ENCODE data around the gene BACE2. TPM values are rescaled to one million over a fixed set of nuclear protein-coding genes. Genes with fewer than 3 reads are reported as not detected.

BACE2 gene
- polyA plus RNA-seq, 1 donor (not counting 4 experiments of a cell fraction or from before 2014, with no cell fraction given): 130 TPM

- Histone ChIP-seq H3K36me3 (ENCODE audit: control insufficient read depth in 2 of 2, extremely low read depth in 1 of 2, insufficient read depth in 2 of 2, low read length in 2 of 2) (peaks cover 0 to 8% of the 10 kb centered on the region in 2 experiments), H3K27ac (ENCODE audit: control insufficient read depth, insufficient read depth, low read length) (no peak overlapping the region), H3K4me2 (ENCODE audit: control insufficient read depth, extremely low read depth, insufficient read depth, low read depth, low read length) (no peak overlapping the region), H3K9me1 (ENCODE audit: control insufficient read depth, extremely low read depth, insufficient read depth, low read length) (no peaks in the 10 kb centered on the region), H3K9ac (ENCODE audit: control insufficient read depth, extremely low read depth, insufficient read depth, low read length) (no peak overlapping the region), H3K4me1 (ENCODE audit: control insufficient read depth, extremely low read depth, insufficient read depth, low read length) (no peaks in the 10 kb centered on the region), H3K9me3 (ENCODE audit: control insufficient read depth, low read depth, low read length) (no peaks in the 10 kb centered on the region), H4K20me1 (ENCODE audit: control insufficient read depth, extremely low read depth, insufficient read depth, low read length) (no peaks in the 10 kb centered on the region), H3K4me3 (ENCODE audit: control insufficient read depth in 2 of 3, extremely low read depth in 1 of 3, insufficient read depth in 2 of 3, low read depth in 1 of 3, low read length in 3 of 3) (no peak overlapping the region), H3K79me2 (ENCODE audit: control insufficient read depth, insufficient read depth, low read length) (peaks cover 76% of the 10 kb centered on the region), H2AFZ (ENCODE audit: control insufficient read depth, low read length) (no peak overlapping the region), H3K27me3 (ENCODE audit: control insufficient read depth, extremely low read depth, insufficient read depth, low read length) (no peaks in the 10 kb centered on the region)
- dilution Hi-C loops (cut with MboI; ENCODE audit: extremely low pct_ligation_motif_present, low sequenced_read_pairs): no loop called here
- no peak for FAIRE-seq
- no peak for DNase-seq (ENCODE audit: low read depth, low spot score)
- TF ChIP-seq EZH2 (IDR thresholded peaks at IDR 0.05; ENCODE audit: low read length) (no peak), CTCF (optimal IDR thresholded peaks at IDR 0.05 in 1 of 3, IDR thresholded peaks at IDR 0.05 in 1 of 3, conservative IDR thresholded peaks at IDR 0.05 in 1 of 3; ENCODE audit: extremely low read depth in 1 of 3, insufficient read depth in 2 of 3, low read length in 3 of 3) (no peak)
Measured at GRCh38 chr21:41213021-41213420, 45.1 kb downstream of the BACE2 start.

- no peaks in the 10 kb centered on the region for H3K9me1 ChIP-seq (ENCODE audit: control insufficient read depth, extremely low read depth, insufficient read depth, low read length)
- no peak for TF ChIP-seq EZH2 (IDR thresholded peaks at IDR 0.05; ENCODE audit: low read length)
- no peak for TF ChIP-seq CTCF (optimal IDR thresholded peaks at IDR 0.05 in 1 of 3, IDR thresholded peaks at IDR 0.05 in 1 of 3, conservative IDR thresholded peaks at IDR 0.05 in 1 of 3; ENCODE audit: extremely low read depth in 1 of 3, insufficient read depth in 2 of 3, low read length in 3 of 3)
- peaks cover 58% of the 10 kb centered on the region for H3K79me2 ChIP-seq (ENCODE audit: control insufficient read depth, insufficient read depth, low read length)
- DNase-seq (ENCODE audit: low read depth, low spot score) (no peak), FAIRE-seq (no peak)
- H3K27ac ChIP-seq (ENCODE audit: control insufficient read depth, insufficient read depth, low read length): no peak overlapping the region
- no peaks in the 10 kb centered on the region for H3K27me3 ChIP-seq (ENCODE audit: control insufficient read depth, extremely low read depth, insufficient read depth, low read length)
- no peaks in the 10 kb centered on the region for H3K4me1 ChIP-seq (ENCODE audit: control insufficient read depth, extremely low read depth, insufficient read depth, low read length)
- no peaks in the 10 kb centered on the region for H3K9me3 ChIP-seq (ENCODE audit: control insufficient read depth, low read depth, low read length)
- H3K36me3 ChIP-seq (ENCODE audit: control insufficient read depth in 2 of 2, extremely low read depth in 1 of 2, insufficient read depth in 2 of 2, low read length in 2 of 2): peaks cover 0 to 8% of the 10 kb centered on the region in 2 experiments
- no peaks in the 10 kb centered on the region for H4K20me1 ChIP-seq (ENCODE audit: control insufficient read depth, extremely low read depth, insufficient read depth, low read length)
- H3K4me3 ChIP-seq (ENCODE audit: control insufficient read depth in 2 of 3, extremely low read depth in 1 of 3, insufficient read depth in 2 of 3, low read depth in 1 of 3, low read length in 3 of 3): no peak overlapping the region
- dilution Hi-C loops (cut with MboI; ENCODE audit: extremely low pct_ligation_motif_present, low sequenced_read_pairs): no loop called here
- no peak overlapping the region for H2AFZ ChIP-seq (ENCODE audit: control insufficient read depth, low read length)
- H3K4me2 ChIP-seq (ENCODE audit: control insufficient read depth, extremely low read depth, insufficient read depth, low read depth, low read length): no peak overlapping the region
- no peak overlapping the region for H3K9ac ChIP-seq (ENCODE audit: control insufficient read depth, extremely low read depth, insufficient read depth, low read length)
Measured at GRCh38 chr21:41215856-41216408, 48.0 kb downstream of the BACE2 start.

Data from keratinocyte (primary cell).